A549 (cell line): ENCODE measurements around the gene AKR1C3.

Experiments used
- CEBPB ChIP-seq, 2 experiments: fragments of >200 bp in 1 of 2; sonication (Bioruptor Twin) in 1 of 2; formaldehyde crosslinking in 1 of 2; IDR thresholded peaks; 2 replicates each; pipeline ENCODE4 v1.6.1; 2012 to 2016
- EP300 ChIP-seq, 2 experiments: fragments of >200 bp; sonication (Bioruptor Twin); formaldehyde crosslinking; IDR thresholded peaks; 2 replicates in 1 of 2; 3 replicates in 1 of 2; pipeline ENCODE4 v1.6.1; 2016 to 2017
- MAX ChIP-seq: IDR thresholded peaks from 2 replicates; pipeline ENCODE4 v1.6.1; 2012
- MAZ ChIP-seq: fragments of 150-350 bp; IDR thresholded peaks from 2 replicates; pipeline ENCODE4 v1.6.1; 2014; ENCODE audit warnings: antibody characterized with exemption, low read depth, low read length, borderline replicate concordance
- ZC3H11A ChIP-seq: fragments of 450-650 bp; IDR thresholded peaks from 2 replicates; pipeline ENCODE4 v1.6.1; 2014; ENCODE audit warnings: antibody characterized with exemption, mild to moderate bottlenecking
- TF ChIP-seq, protein P1 (sequence below): fragments of >200 bp; sonication (Bioruptor Twin); formaldehyde crosslinking; IDR thresholded peaks from 3 replicates; pipeline ENCODE4 v1.5.1; 2016

- no peak for TF ChIP-seq EP300 (IDR thresholded peaks at IDR 0.05)
- TF ChIP-seq, protein P1, sequence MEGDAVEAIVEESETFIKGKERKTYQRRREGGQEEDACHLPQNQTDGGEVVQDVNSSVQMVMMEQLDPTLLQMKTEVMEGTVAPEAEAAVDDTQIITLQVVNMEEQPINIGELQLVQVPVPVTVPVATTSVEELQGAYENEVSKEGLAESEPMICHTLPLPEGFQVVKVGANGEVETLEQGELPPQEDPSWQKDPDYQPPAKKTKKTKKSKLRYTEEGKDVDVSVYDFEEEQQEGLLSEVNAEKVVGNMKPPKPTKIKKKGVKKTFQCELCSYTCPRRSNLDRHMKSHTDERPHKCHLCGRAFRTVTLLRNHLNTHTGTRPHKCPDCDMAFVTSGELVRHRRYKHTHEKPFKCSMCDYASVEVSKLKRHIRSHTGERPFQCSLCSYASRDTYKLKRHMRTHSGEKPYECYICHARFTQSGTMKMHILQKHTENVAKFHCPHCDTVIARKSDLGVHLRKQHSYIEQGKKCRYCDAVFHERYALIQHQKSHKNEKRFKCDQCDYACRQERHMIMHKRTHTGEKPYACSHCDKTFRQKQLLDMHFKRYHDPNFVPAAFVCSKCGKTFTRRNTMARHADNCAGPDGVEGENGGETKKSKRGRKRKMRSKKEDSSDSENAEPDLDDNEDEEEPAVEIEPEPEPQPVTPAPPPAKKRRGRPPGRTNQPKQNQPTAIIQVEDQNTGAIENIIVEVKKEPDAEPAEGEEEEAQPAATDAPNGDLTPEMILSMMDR: no peak
- no peak for TF ChIP-seq CEBPB (IDR thresholded peaks at IDR 0.05)
- no peak for TF ChIP-seq MAX
- TF ChIP-seq ZC3H11A: no peak
- TF ChIP-seq MAZ: no peak
Measured at GRCh38 chr10:5108658-5109416, 14.6 kb downstream of the AKR1C3 start.
